Measurements from ENCODE around the gene MAN1A2. TPM values are rescaled to one million over a fixed set of nuclear protein-coding genes. Genes with fewer than 3 reads are reported as not detected.

The MAN1A2 gene
- total RNA-seq, 2 experiments from 2014 or later = 18.3 to 22.5 TPM

GRCh38 chr1:117575586-117576225 is 208.5 kb downstream of the MAN1A2 start:
- intact Hi-C loops (cut with micrococcal nuclease) = no loop called here
- Mint-ChIP-seq H3K27me3 (no peaks in the 10 kb centered on the region), H3K9me3 (no peaks in the 10 kb centered on the region), H3K4me1 (ENCODE audit: low read depth) (peaks cover 21% of the 10 kb centered on the region), H3K27ac (no peak overlapping the region), H3K4me3 (no peak overlapping the region), H3K36me3 (no peaks in the 10 kb centered on the region)
- no peak for DNase-seq
- POLR2A ChIA-PET = no interaction called here
- CTCF ChIA-PET = interaction anchor here (0.9 kb wide), 1 partner anchor 99 kb away, joined by 3 read pairs; no protein-coding TSS in a partner anchor

GRCh38 chr1:117576236-117576635 is 209.0 kb downstream of the MAN1A2 start:
- Mint-ChIP-seq H3K9me3 (no peaks in the 10 kb centered on the region), H3K36me3 (no peaks in the 10 kb centered on the region), H3K4me1 (ENCODE audit: low read depth) (peaks cover 21% of the 10 kb centered on the region), H3K4me3 (no peak overlapping the region), H3K27me3 (no peaks in the 10 kb centered on the region), H3K27ac (no peak overlapping the region)
- intact Hi-C loops (cut with micrococcal nuclease) = no loop called here
- ChIA-PET CTCF (interaction anchor here (0.9 kb wide), 1 partner anchor 99 kb away, joined by 3 read pairs; no protein-coding TSS in a partner anchor), POLR2A (no interaction called here)
- no peak for DNase-seq

DNA sequence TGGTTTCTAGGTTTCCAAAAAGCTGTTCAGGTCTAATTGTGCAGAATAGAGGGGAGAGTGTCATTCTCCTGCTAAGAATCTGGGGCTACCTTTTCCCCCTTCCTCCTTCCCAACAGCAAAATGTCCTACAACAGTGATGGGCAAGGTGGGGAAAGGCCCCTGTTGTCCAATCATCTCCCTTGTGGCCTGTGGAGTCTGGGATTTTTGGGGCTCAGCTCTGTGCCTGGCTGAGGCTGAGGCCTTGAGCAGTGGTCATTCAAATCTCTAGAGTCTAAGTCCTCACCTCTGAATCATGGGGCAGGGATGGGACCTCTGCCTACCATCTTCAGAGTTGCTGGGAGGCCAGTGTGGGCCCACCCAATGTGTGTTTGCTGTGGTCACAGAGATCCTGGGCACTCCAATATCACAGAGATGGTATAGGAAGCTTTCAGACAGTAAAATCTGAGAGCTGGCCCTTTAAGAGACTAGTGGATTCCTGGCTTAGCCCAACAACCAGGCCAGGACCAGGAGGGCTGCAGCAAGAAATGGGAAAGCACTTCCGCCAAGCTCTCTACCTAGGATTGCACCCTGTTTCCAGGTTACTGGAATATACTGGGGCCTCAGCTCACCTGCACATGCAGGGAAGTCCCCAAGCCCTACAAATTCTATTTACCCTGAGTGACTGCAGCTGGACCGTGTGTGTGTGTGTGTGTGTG is 210.1 kb downstream of the MAN1A2 start:
- Mint-ChIP-seq H3K36me3 (no peaks in the 10 kb centered on the region), H3K4me3 (no peak overlapping the region), H3K27me3 (no peaks in the 10 kb centered on the region), H3K4me1 (ENCODE audit: low read depth) (peaks cover 13% of the 10 kb centered on the region), H3K9me3 (no peaks in the 10 kb centered on the region), H3K27ac (no peak overlapping the region)
- POLR2A ChIA-PET = no interaction called here
- no peak for DNase-seq
- intact Hi-C loops (cut with micrococcal nuclease) = no loop called here
- CTCF ChIA-PET = no interaction called here

DNA sequence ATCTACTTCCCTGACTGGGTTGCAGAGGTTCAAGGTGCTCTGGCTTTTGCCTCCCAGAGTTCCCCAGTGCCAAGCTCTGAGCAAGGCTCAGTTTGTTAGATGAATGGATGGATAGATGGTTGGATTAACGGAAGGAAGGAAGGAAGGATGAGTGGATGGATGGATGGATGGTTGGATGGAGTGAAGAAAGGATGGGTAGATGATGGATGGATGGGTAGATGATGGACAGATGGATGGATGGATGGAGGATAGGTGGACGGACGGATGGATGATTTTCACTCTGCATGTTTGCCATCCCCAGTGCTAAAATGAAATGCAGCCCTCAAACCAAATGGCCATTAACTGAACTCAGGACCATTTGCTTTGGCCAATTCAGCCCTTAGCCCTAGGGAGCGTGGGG is 211.2 kb downstream of the MAN1A2 start:
- intact Hi-C loops (cut with micrococcal nuclease) = no loop called here
- H3K27me3 Mint-ChIP-seq = no peaks in the 10 kb centered on the region
- H3K9me3 Mint-ChIP-seq = no peaks in the 10 kb centered on the region
- H3K4me1 Mint-ChIP-seq (ENCODE audit: low read depth) = peaks cover 1% of the 10 kb centered on the region
- H3K36me3 Mint-ChIP-seq = no peaks in the 10 kb centered on the region
- POLR2A ChIA-PET = no interaction called here
- no peak overlapping the region for H3K27ac Mint-ChIP-seq
- DNase-seq = no peak
- CTCF ChIA-PET = no interaction called here
- H3K4me3 Mint-ChIP-seq = no peak overlapping the region

Other genes starting within 250 kb of the MAN1A2 start
- gene TRIM45, start 245.7 kb upstream of the MAN1A2 start, total RNA-seq = under 1 TPM; 0.53 to 0.69 TPM
- gene VTCN1, start 156.5 kb upstream of the MAN1A2 start, total RNA-seq = not detected
- gene TENT5C, start 238.6 kb downstream of the MAN1A2 start, total RNA-seq = 10 to 100 TPM; 13.8 to 14.0 TPM

Data from activated CD4-positive, alpha-beta memory T cell treated with anti-CD3 and anti-CD28 coated beads for 36 hours (primary cell).